ENCODE data around the gene CACNA1B.

The CACNA1B gene

GRCh38 chr9:138076650-138077009 lies 199.0 kb downstream of the CACNA1B start:
- TF ChIP-seq YY1 (IDR thresholded peaks at IDR 0.05; ENCODE audit: low read depth), result no peak
- TF ChIP-seq EP300 (IDR thresholded peaks at IDR 0.05; ENCODE audit: borderline replicate concordance), result no peak
- TF ChIP-seq RAD21 (IDR thresholded peaks at IDR 0.05; ENCODE audit: low read depth), result no peak
- TF ChIP-seq CREB1 (IDR thresholded peaks at IDR 0.05; ENCODE audit: low read depth), result no peak
- no peak for TF ChIP-seq TCF12 (IDR thresholded peaks at IDR 0.05; ENCODE audit: low read depth)
- TF ChIP-seq REST (IDR thresholded peaks at IDR 0.05; ENCODE audit: low read depth), result no peak
- TF ChIP-seq TAF1 (IDR thresholded peaks at IDR 0.05; ENCODE audit: low read depth), result no peak
- TF ChIP-seq CEBPB (IDR thresholded peaks at IDR 0.05), result no peak
- TF ChIP-seq EGR1 (IDR thresholded peaks at IDR 0.05), result no peak
- no peak for TF ChIP-seq ZBTB7A (IDR thresholded peaks at IDR 0.05; ENCODE audit: low read depth)
- TF ChIP-seq TEAD4 (IDR thresholded peaks at IDR 0.05), result no peak
- no peak for TF ChIP-seq NFIC (IDR thresholded peaks at IDR 0.05)
- TF ChIP-seq USF1 (IDR thresholded peaks at IDR 0.05), result no peak
- no peak for TF ChIP-seq FOXM1 (IDR thresholded peaks at IDR 0.05; ENCODE audit: borderline replicate concordance, low read depth)
- no peak for TF ChIP-seq MAX (IDR thresholded peaks at IDR 0.05)

GRCh38 chr9:138077126-138077525 lies 199.5 kb downstream of the CACNA1B start:
- TF ChIP-seq REST (IDR thresholded peaks at IDR 0.05; ENCODE audit: low read depth) (no peak), YY1 (IDR thresholded peaks at IDR 0.05; ENCODE audit: low read depth) (no peak), TCF12 (IDR thresholded peaks at IDR 0.05; ENCODE audit: low read depth) (no peak), EP300 (IDR thresholded peaks at IDR 0.05; ENCODE audit: borderline replicate concordance) (no peak), USF1 (IDR thresholded peaks at IDR 0.05) (no peak), CREB1 (IDR thresholded peaks at IDR 0.05; ENCODE audit: low read depth) (no peak), CEBPB (IDR thresholded peaks at IDR 0.05) (no peak), RAD21 (IDR thresholded peaks at IDR 0.05; ENCODE audit: low read depth) (no peak), TEAD4 (IDR thresholded peaks at IDR 0.05) (no peak), EGR1 (IDR thresholded peaks at IDR 0.05) (no peak)

- no peak for TF ChIP-seq MAX (IDR thresholded peaks at IDR 0.05)
- TF ChIP-seq RAD21 (IDR thresholded peaks at IDR 0.05; ENCODE audit: low read depth), result no peak
- no peak for TF ChIP-seq NFIC (IDR thresholded peaks at IDR 0.05)
- TF ChIP-seq EP300 (IDR thresholded peaks at IDR 0.05; ENCODE audit: borderline replicate concordance), result no peak
- no peak for TF ChIP-seq REST (IDR thresholded peaks at IDR 0.05; ENCODE audit: low read depth)
- TF ChIP-seq USF1 (IDR thresholded peaks at IDR 0.05), result no peak
- no peak for TF ChIP-seq TEAD4 (IDR thresholded peaks at IDR 0.05)
- no peak for TF ChIP-seq FOXM1 (IDR thresholded peaks at IDR 0.05; ENCODE audit: borderline replicate concordance, low read depth)
- no peak for TF ChIP-seq YY1 (IDR thresholded peaks at IDR 0.05; ENCODE audit: low read depth)
- TF ChIP-seq CEBPB (IDR thresholded peaks at IDR 0.05), result no peak
- no peak for TF ChIP-seq ZBTB7A (IDR thresholded peaks at IDR 0.05; ENCODE audit: low read depth)
- no peak for TF ChIP-seq CREB1 (IDR thresholded peaks at IDR 0.05; ENCODE audit: low read depth)
- TF ChIP-seq EGR1 (IDR thresholded peaks at IDR 0.05), result no peak
- no peak for TF ChIP-seq TCF12 (IDR thresholded peaks at IDR 0.05; ENCODE audit: low read depth)
- TF ChIP-seq TAF1 (IDR thresholded peaks at IDR 0.05; ENCODE audit: low read depth), result no peak
Observed at GRCh38 chr9:138077898-138078540, 200.4 kb downstream of the CACNA1B start.

- TF ChIP-seq ZBTB7A (IDR thresholded peaks at IDR 0.05; ENCODE audit: low read depth), result no peak
- no peak for TF ChIP-seq MAX (IDR thresholded peaks at IDR 0.05)
- no peak for TF ChIP-seq EP300 (IDR thresholded peaks at IDR 0.05; ENCODE audit: borderline replicate concordance)
- no peak for TF ChIP-seq YY1 (IDR thresholded peaks at IDR 0.05; ENCODE audit: low read depth)
- no peak for TF ChIP-seq CREB1 (IDR thresholded peaks at IDR 0.05; ENCODE audit: low read depth)
- TF ChIP-seq NFIC (IDR thresholded peaks at IDR 0.05), result no peak
- TF ChIP-seq RAD21 (IDR thresholded peaks at IDR 0.05; ENCODE audit: low read depth), result no peak
- TF ChIP-seq USF1 (IDR thresholded peaks at IDR 0.05), result no peak
- TF ChIP-seq REST (IDR thresholded peaks at IDR 0.05; ENCODE audit: low read depth), result no peak
- no peak for TF ChIP-seq EGR1 (IDR thresholded peaks at IDR 0.05)
- TF ChIP-seq TCF12 (IDR thresholded peaks at IDR 0.05; ENCODE audit: low read depth), result no peak
Observed at GRCh38 chr9:138078846-138079245, 201.3 kb downstream of the CACNA1B start.

All from Ishikawa (cell line).